Lower lobe of right lung (tissue), 2 donors: Measurements from ENCODE around the gene PROSER2. TPM values are rescaled to one million over a fixed set of nuclear protein-coding genes. Genes with fewer than 3 reads are reported as not detected.

Source experiments
- ATAC-seq, 2 donors: fragments of 200-7000 bp; cut with Tn5 transposase; one replicate each; pipeline ENCODE4 v1.9.1; 2020 to 2022; ENCODE audit warnings: mild to moderate bottlenecking in 2 of 2, moderate library complexity in 2 of 2
- DNase-seq: peaks from one replicate; pipeline ENCODE4 v3.0.0-alpha.2; 2020
- H3K27ac ChIP-seq: fragments of 200-600 bp; one replicate; pipeline ENCODE4 v1.8.0; 2022
- H3K27me3 ChIP-seq: fragments of 200-600 bp; one replicate; pipeline ENCODE4 v1.8.0; 2022; ENCODE audit warnings: low read depth
- H3K36me3 ChIP-seq: fragments of 200-600 bp; one replicate; pipeline ENCODE4 v1.8.0; 2022; ENCODE audit warnings: mild to moderate bottlenecking
- H3K4me1 ChIP-seq: fragments of 200-600 bp; one replicate; pipeline ENCODE4 v1.8.0; 2022
- H3K4me3 ChIP-seq: fragments of 200-600 bp; one replicate; pipeline ENCODE4 v1.8.0; 2022; ENCODE audit warnings: mild to moderate bottlenecking
- H3K9me3 ChIP-seq: fragments of 200-600 bp; one replicate; pipeline ENCODE4 v1.8.0; 2022
- intact Hi-C: fragments of 100-400 bp; cut with DNase I; formaldehyde crosslinking; loops from one replicate; pipeline ENCODE4 v1.11.0; 2022
- total RNA-seq: library from RNA; stranded (reverse); fragmentation: NEBNext Ultra II Directional; extraction: Animal tissue kit (Norgen Biotek cat#: 25700); gene quantifications from one replicate; pipeline ENCODE4 v1.2.1, GENCODE V29; 2021
- TF ChIP-seq, protein P1 (sequence below): fragments of 200-600 bp; IDR thresholded peaks from one replicate; pipeline ENCODE4 v1.8.0; 2022; ENCODE audit warnings: antibody characterized with exemption, mild to moderate bottlenecking
- donor health status: DM: no; HTN: yes; CAD: no; lungs with severe emphysema.

The PROSER2 gene
- total RNA-seq, 1 donor from 2014 or later: 18.0 TPM

DNA sequence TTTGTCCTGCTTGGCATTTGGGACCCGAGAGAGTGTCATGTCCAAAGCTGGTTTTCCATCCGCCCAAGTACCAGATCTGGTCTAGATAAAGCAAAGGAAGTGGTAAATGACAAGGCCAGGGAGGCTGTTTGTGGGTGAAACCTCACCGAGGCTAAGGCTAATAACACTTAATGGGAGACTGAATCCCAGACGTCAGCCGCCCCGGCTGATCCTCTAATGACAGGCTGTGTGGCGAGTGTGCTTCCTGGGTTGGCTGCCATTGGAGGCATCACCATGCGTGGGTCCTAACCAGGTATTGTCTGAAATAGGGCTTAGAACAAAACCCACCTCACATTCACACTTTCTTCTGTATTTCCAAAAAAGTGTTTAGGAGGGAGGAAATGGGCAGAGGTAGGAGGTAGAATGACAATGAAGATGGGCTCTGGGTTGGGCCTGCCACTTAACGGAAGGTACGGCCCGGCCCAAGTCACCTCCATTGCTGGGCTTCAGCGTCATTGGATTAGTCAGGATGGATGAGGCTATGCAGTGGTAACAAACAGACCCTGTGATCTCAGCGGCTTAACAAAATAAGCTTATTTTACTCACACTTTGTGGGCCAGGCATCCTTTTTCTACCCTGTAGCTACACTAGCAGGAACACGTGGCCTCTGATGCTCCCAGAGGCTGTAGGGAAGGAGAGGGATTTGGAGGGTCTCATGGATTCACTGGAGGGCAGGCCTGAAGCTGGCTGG lies 59.7 kb downstream of the PROSER2 start:
- H3K4me1 ChIP-seq: no peaks in the 10 kb centered on the region
- no peak overlapping the region for H3K27ac ChIP-seq
- intact Hi-C loops: no loop called here
- no peak overlapping the region for H3K4me3 ChIP-seq
- DNase-seq: no peak
- TF ChIP-seq, protein P1, sequence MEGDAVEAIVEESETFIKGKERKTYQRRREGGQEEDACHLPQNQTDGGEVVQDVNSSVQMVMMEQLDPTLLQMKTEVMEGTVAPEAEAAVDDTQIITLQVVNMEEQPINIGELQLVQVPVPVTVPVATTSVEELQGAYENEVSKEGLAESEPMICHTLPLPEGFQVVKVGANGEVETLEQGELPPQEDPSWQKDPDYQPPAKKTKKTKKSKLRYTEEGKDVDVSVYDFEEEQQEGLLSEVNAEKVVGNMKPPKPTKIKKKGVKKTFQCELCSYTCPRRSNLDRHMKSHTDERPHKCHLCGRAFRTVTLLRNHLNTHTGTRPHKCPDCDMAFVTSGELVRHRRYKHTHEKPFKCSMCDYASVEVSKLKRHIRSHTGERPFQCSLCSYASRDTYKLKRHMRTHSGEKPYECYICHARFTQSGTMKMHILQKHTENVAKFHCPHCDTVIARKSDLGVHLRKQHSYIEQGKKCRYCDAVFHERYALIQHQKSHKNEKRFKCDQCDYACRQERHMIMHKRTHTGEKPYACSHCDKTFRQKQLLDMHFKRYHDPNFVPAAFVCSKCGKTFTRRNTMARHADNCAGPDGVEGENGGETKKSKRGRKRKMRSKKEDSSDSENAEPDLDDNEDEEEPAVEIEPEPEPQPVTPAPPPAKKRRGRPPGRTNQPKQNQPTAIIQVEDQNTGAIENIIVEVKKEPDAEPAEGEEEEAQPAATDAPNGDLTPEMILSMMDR: no peak
- no peaks in the 10 kb centered on the region for H3K9me3 ChIP-seq
- H3K27me3 ChIP-seq: no peaks in the 10 kb centered on the region
- no peak for ATAC-seq
- no peaks in the 10 kb centered on the region for H3K36me3 ChIP-seq

- Histone ChIP-seq H3K36me3 (no peaks in the 10 kb centered on the region), H3K27ac (no peak overlapping the region), H3K27me3 (no peaks in the 10 kb centered on the region), H3K4me3 (no peak overlapping the region), H3K9me3 (no peaks in the 10 kb centered on the region), H3K4me1 (no peaks in the 10 kb centered on the region)
- intact Hi-C loops: no loop called here
- TF ChIP-seq, protein P1: no peak
- ATAC-seq (no peak), DNase-seq (peak; percentile 27)
Measured at GRCh38 chr10:11884706-11885423, 61.7 kb downstream of the PROSER2 start.

- intact Hi-C loops: no loop called here
- Histone ChIP-seq H3K4me3 (no peak overlapping the region), H3K27me3 (no peaks in the 10 kb centered on the region), H3K36me3 (no peaks in the 10 kb centered on the region), H3K4me1 (no peaks in the 10 kb centered on the region), H3K9me3 (no peaks in the 10 kb centered on the region), H3K27ac (no peak overlapping the region)
- peak; percentile 20 for DNase-seq
- TF ChIP-seq, protein P1: no peak
- ATAC-seq: no peak
Measured at GRCh38 chr10:11885437-11886137, 62.4 kb downstream of the PROSER2 start.

GRCh38 chr10:11886138-11886474 lies 63.0 kb downstream of the PROSER2 start:
- intact Hi-C loops: no loop called here
- Histone ChIP-seq H3K9me3 (no peaks in the 10 kb centered on the region), H3K4me1 (no peaks in the 10 kb centered on the region), H3K36me3 (no peaks in the 10 kb centered on the region), H3K4me3 (no peak overlapping the region), H3K27me3 (no peaks in the 10 kb centered on the region), H3K27ac (no peak overlapping the region)
- TF ChIP-seq, protein P1: no peak
- ATAC-seq (no peak), DNase-seq (peak; percentile 19)

DNA sequence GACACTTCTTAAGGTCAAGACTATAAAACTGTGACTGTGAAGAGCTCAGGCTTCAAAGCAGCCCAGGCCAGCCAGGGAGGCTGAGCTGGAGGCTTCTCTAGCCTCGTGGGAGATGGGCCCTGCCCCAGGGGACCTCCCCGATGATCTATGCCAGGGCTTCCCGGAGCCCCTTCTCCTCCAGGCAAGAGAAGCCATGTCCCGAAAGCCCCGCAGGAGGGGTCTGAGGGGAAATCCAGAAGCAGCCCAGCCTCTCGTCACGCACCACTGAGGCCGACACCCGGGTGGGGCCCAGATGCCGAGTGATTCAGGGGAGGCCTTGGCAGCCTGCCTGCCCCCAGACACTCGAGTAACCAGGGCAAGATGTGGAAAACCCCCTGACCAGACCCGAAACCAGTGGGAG lies 63.7 kb downstream of the PROSER2 start:
- Histone ChIP-seq H3K27me3 (no peaks in the 10 kb centered on the region), H3K4me3 (no peak overlapping the region), H3K36me3 (no peaks in the 10 kb centered on the region), H3K9me3 (no peaks in the 10 kb centered on the region), H3K4me1 (no peaks in the 10 kb centered on the region), H3K27ac (no peak overlapping the region)
- intact Hi-C loops: no loop called here
- DNase-seq (no peak), ATAC-seq (peak in 1 of 2 donors; percentile 7)
- TF ChIP-seq, protein P1: no peak
